K562 (cell line): ENCODE results near the gene SLIT1. TPM values are rescaled to one million over a fixed set of nuclear protein-coding genes. Genes with fewer than 3 reads are reported as not detected.

Experiments used
- ATAC-seq: fragments of 200-7000 bp; cut with Tn5 transposase; 3 replicates; pipeline ENCODE4 v1.9.1; 2020; ENCODE audit warnings: moderate library complexity
- BruUV-seq: library from RNA; stranded (reverse); fragments of 400-500 nt; replicated peaks from 2 replicates; lab custom pipeline; 2021; lab: Mats Ljungman, UMichigan
- CTCF ChIA-PET: fragments of 300-600 bp; formaldehyde crosslinking; extraction: SDS; loops from one replicate; lab custom pipeline; 2021; ENCODE audit warnings: low intra/inter-chr PET ratio; lab: Yijun Ruan, JAX
- POLR2A ChIA-PET: fragments of 300-600, 350-650 bp; sonication (Branson Sonifier 250); formaldehyde crosslinking; extraction: SDS; loops from one replicate; lab custom pipeline; 2021; ENCODE audit warnings: antibody characterized with exemption, inconsistent platforms; lab: Yijun Ruan, JAX
- DNase-seq, 4 experiments: peaks; one replicate each; pipeline versions ENCODE4 v3.0.0 to v3.0.0-alpha.2; 2011 to 2018; ENCODE audit warnings: low spot score in 3 of 4, mixed read lengths in 3 of 4; ENCODE audit errors: extremely low read depth in 1 of 4
- FAIRE-seq: peaks from 2 replicates; lab custom pipeline; 2011; peaks lifted over from hg19 to GRCh38; lab: Jason Lieb, UNC
- H2AFZ ChIP-seq: 2 replicates; pipeline ENCODE4 v1.6.0; 2011; ENCODE audit warnings: low read depth, low read length, control low read depth, inconsistent platforms
- H3K27ac ChIP-seq: fragments of 200-600 bp; 3 replicates; pipeline ENCODE4 v1.8.0; 2011; ENCODE audit warnings: low read depth, mild to moderate bottlenecking, control low read depth, inconsistent platforms, low read length, moderate library complexity, mixed read lengths; ENCODE audit errors: extremely low read depth
- H3K27me3 ChIP-seq, 2 experiments: fragments of 300-600 bp in 1 of 2; 2 replicates in 1 of 2; 3 replicates in 1 of 2; pipeline versions ENCODE4 v1.6.0 to v1.8.0; 2011; ENCODE audit warnings: inconsistent platforms in 2 of 2, low read length in 2 of 2, mild to moderate bottlenecking in 1 of 2, mixed read lengths in 1 of 2, moderate library complexity in 1 of 2; ENCODE audit not compliant: control insufficient read depth in 2 of 2, insufficient read depth in 2 of 2
- H3K36me3 ChIP-seq: fragments of 300-600 bp; 3 replicates; pipeline ENCODE4 v1.8.0; 2011; ENCODE audit warnings: mild to moderate bottlenecking, low read length, inconsistent platforms; ENCODE audit not compliant: control insufficient read depth, insufficient read depth
- H3K4me1 ChIP-seq, 2 experiments: fragments of 200-600 bp in 1 of 2; replicated peaks in 1 of 2; 2 replicates in 1 of 2; 3 replicates in 1 of 2; pipeline versions ENCODE4 v1.5.1 to v1.8.0; 2011; ENCODE audit warnings: inconsistent platforms in 2 of 2, low read length in 2 of 2, mild to moderate bottlenecking in 1 of 2, mixed read lengths in 1 of 2, moderate library complexity in 1 of 2; ENCODE audit not compliant: control insufficient read depth in 2 of 2, insufficient read depth in 2 of 2
- H3K4me2 ChIP-seq: 2 replicates; pipeline ENCODE4 v1.6.1; 2011; ENCODE audit warnings: low read length, control low read depth, inconsistent platforms, mixed read lengths; ENCODE audit not compliant: insufficient read depth
- H3K4me3 ChIP-seq: fragments of 200-600 bp; sonication (generic), shearing (Covaris generic); 2 replicates; pipeline ENCODE4 v1.5.1; 2016; ENCODE audit warnings: control low read depth, inconsistent platforms
- H3K79me2 ChIP-seq: fragments of 200-600 bp; 3 replicates; pipeline ENCODE4 v1.8.0; 2011; ENCODE audit warnings: low read length, inconsistent platforms; ENCODE audit not compliant: control insufficient read depth, insufficient read depth
- H3K9ac ChIP-seq, 2 experiments: 2 replicates each; pipeline versions ENCODE4 v1.6.0 to v1.6.1; 2011; ENCODE audit warnings: low read depth in 2 of 2, low read length in 2 of 2, control low read depth in 1 of 2, inconsistent platforms in 1 of 2, mild to moderate bottlenecking in 1 of 2, mixed read lengths in 1 of 2; ENCODE audit not compliant: insufficient read depth in 1 of 2
- H3K9me1 ChIP-seq: one replicate; pipeline ENCODE4 v1.6.0; 2011; ENCODE audit warnings: inconsistent platforms, mild to moderate bottlenecking, low read length, moderate library complexity; ENCODE audit not compliant: control insufficient read depth, insufficient read depth
- H3K9me3 ChIP-seq: replicated peaks from 2 replicates; pipeline ENCODE4 v1.5.1; 2011; ENCODE audit warnings: low read depth, low read length, inconsistent platforms; ENCODE audit not compliant: control insufficient read depth, insufficient read depth
- H4K20me1 ChIP-seq: replicated peaks from 2 replicates; pipeline ENCODE4 v1.6.1; 2011; ENCODE audit warnings: low read length, inconsistent platforms, mixed read lengths; ENCODE audit not compliant: control insufficient read depth, insufficient read depth
- CBFB ChIP-seq: sonication (generic); formaldehyde crosslinking; IDR thresholded peaks from 2 replicates; pipeline ENCODE4 v1.4.0; 2020; ENCODE audit warnings: mild to moderate bottlenecking, missing genetic modification reagents
- PPARD ChIP-seq: fragments of 250-450 bp; sonication (Bioruptor Pico); IDR thresholded peaks from 2 replicates; pipeline ENCODE4 v1.8.0; 2022; ENCODE audit warnings: inconsistent platforms, mild to moderate bottlenecking, moderate library complexity
- WGBS: fragments of 100-300 bp; shearing (Covaris generic); methylation state at CpG from one replicate; pipeline ENCODE4 v1.1.6; 2016; ENCODE audit warnings: low coverage, mixed read lengths; ENCODE audit not compliant: insufficient coverage; ENCODE audit errors: missing lambda C conversion rate; 5-methylcytosine and 5-hydroxymethylcytosine counted together
- in situ Hi-C: fragments of 300-500 bp; cut with MboI; formaldehyde crosslinking; loops from 4 replicates; pipeline ENCODE4 v1.15.0; 2018; ENCODE audit warnings: inconsistent platforms, mixed read lengths
- intact Hi-C: fragments of 100-400 bp; cut with micrococcal nuclease; formaldehyde crosslinking; loops from 2 replicates; pipeline ENCODE4 v1.14.2; 2022
- polyA plus RNA-seq, 8 experiments: library from polyadenylated mRNA; depleted of rRNA in 4 of 8; stranded (reverse) in 5 of 8; unstranded in 3 of 8; fragments of >200 nt; fragmentation: Nextera tagmentation in 2 of 8; fragmentation: Illumina TruSeq in 1 of 8; extraction: Ambion mirVana in 2 of 8; extraction: Trizol in 1 of 8; gene quantifications; 2 replicates each; pipeline versions ENCODE4 v1.2.1 to v1.2.3, GENCODE V29; 2011 to 2014; ENCODE audit warnings: inconsistent platforms in 1 of 8, missing spikeins in 1 of 8
- total RNA-seq, 7 experiments: library from RNA; depleted of rRNA in 6 of 7; stranded (reverse); fragments of >200 nt in 6 of 7; fragmentation: Illumina TruSeq in 2 of 7; extraction: Trizol in 2 of 7; gene quantifications; 2 replicates each; pipeline versions ENCODE4 v1.2.1 to v1.2.3, GENCODE V29; 2011 to 2021; ENCODE audit warnings: low replicate concordance in 1 of 7
- TF ChIP-seq, protein P1 (sequence below): fragments of 250-450 bp; sonication (Bioruptor Pico); IDR thresholded peaks from 2 replicates; pipeline ENCODE4 v1.5.0; 2021

SLIT1 gene
- total and polyA plus RNA-seq, 9 of the 15 experiments (the other 6 are each of a cell fraction or from before 2014, with no cell fraction given), result 0.01 to 0.11 (median 0.04) TPM; not detected in 3

DNA sequence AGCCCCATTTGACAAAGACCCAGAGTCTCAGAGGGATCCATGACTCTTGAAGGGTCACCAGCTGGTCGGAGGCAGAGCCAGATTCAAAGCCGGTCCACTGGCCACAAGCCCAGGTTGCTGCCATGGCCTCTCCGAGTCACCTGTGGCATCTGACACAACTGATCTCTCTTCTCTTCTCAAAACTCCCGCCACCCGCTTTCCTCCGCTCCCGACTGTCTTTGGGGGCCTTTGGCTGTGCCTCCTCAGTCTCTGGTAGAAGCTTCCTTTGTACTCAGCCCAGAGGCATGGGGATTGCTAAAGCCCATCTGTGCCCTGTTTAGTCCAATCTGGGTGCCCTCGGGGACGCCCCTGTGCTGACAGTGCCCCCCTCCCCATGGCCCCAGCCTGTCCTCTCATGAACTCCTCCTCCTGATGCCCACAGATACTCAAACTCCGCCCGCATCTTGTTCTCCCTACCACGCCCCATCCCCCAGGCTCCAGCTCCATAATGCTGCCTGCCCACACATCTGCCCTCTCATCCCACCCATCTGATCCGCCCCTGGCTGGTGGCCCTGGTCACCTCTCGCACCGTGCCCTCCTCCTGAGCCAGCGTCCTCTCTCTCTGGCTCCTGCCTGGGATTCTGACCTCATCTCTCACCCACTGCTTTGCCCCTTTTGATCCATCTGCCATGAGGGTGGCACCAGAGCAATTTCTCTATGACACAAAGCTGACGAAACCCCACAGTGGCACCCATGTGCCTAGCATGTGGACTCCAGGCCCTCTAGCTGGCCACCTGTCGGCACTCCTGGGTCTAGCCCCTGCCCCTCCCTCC is 150.6 kb downstream of the SLIT1 start:
- Histone ChIP-seq H3K4me1 (peaks cover 0 to 13% of the 10 kb centered on the region in 2 experiments; a peak in 3 of 5 replicates), H3K4me2 (no peak overlapping the region), H3K9me1 (no peaks in the 10 kb centered on the region), H3K9ac (no peak overlapping the region), H3K9me3 (no peaks in the 10 kb centered on the region)
- DNase-seq, result no peak
- TF ChIP-seq PPARD (CRISPR knock-in tag) (no peak), CBFB (CRISPR knock-in tag) (no peak)
- TF ChIP-seq, protein P1, sequence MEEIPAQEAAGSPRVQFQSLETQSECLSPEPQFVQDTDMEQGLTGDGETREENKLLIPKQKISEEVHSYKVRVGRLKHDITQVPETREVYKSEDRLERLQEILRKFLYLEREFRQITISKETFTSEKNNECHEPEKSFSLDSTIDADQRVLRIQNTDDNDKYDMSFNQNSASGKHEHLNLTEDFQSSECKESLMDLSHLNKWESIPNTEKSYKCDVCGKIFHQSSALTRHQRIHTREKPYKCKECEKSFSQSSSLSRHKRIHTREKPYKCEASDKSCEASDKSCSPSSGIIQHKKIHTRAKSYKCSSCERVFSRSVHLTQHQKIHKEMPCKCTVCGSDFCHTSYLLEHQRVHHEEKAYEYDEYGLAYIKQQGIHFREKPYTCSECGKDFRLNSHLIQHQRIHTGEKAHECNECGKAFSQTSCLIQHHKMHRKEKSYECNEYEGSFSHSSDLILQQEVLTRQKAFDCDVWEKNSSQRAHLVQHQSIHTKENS (CRISPR knock-in tag), result no peak
- TF ChIP-seq, all 486 proteins: peak for 0
- BruUV-seq, result no TSS peak
- CTCF ChIA-PET, result interaction anchor here (0.6 kb wide), 1 partner anchor 660 kb away, joined by 3 read pairs; no protein-coding TSS in a partner anchor
- in situ Hi-C loops, result loop anchor here (10.0 kb wide), 1 partner anchor 390 kb away; no protein-coding TSS in a partner anchor
- whole genome bisulfite sequencing, result 1% methylated on average over 15 of the region's 18 CpGs
- no peak overlapping the region for H2AFZ ChIP-seq
- peaks cover 15 to 44% of the 10 kb centered on the region in 2 experiments; a peak in 4 of 5 replicates for H3K27me3 ChIP-seq
- no peaks in the 10 kb centered on the region for H4K20me1 ChIP-seq
- no peak for FAIRE-seq
- no peak overlapping the region for H3K4me3 ChIP-seq
- H3K36me3 ChIP-seq, result no peaks in the 10 kb centered on the region
- no peaks in the 10 kb centered on the region for H3K79me2 ChIP-seq
- POLR2A ChIA-PET, result interaction anchor here (0.5 to 0.7 kb wide), 2 partner anchors 286 to 518 kb away, joined by 3 read pairs; no protein-coding TSS in a partner anchor
- ATAC-seq, result no peak
- no peak overlapping the region for H3K27ac ChIP-seq
- intact Hi-C loops, result no loop called here
